Osteocyte (in vitro differentiated cells): ENCODE data around the gene PDGFA. TPM values are rescaled to one million over a fixed set of nuclear protein-coding genes. Genes with fewer than 3 reads are reported as not detected.

Experiments
- DNase-seq: peaks from one replicate; pipeline ENCODE4 v3.0.0; 2021; ENCODE audit warnings: mixed read lengths; ENCODE audit not compliant: unreplicated experiment; ENCODE audit errors: extremely low spot score
- H3K27ac Mint-ChIP-seq: one replicate; pipeline ENCODE4 v1.8.0; 2021; ENCODE audit warnings: mild to moderate bottlenecking, mixed read lengths; ENCODE audit not compliant: unreplicated experiment
- H3K27me3 Mint-ChIP-seq: one replicate; pipeline ENCODE4 v1.8.0; 2021; ENCODE audit warnings: mixed read lengths; ENCODE audit not compliant: unreplicated experiment
- H3K36me3 Mint-ChIP-seq: one replicate; pipeline ENCODE4 v1.8.0; 2021; ENCODE audit warnings: mixed read lengths; ENCODE audit not compliant: unreplicated experiment
- H3K4me1 Mint-ChIP-seq: one replicate; pipeline ENCODE4 v1.8.0; 2021; ENCODE audit warnings: mixed read lengths; ENCODE audit not compliant: unreplicated experiment
- H3K4me3 Mint-ChIP-seq: one replicate; pipeline ENCODE4 v1.8.0; 2021; ENCODE audit warnings: mild to moderate bottlenecking, moderate library complexity, mixed read lengths; ENCODE audit not compliant: unreplicated experiment
- H3K9me3 Mint-ChIP-seq: one replicate; pipeline ENCODE4 v1.8.0; 2021; ENCODE audit warnings: mixed read lengths; ENCODE audit not compliant: unreplicated experiment
- CTCF ChIP-seq: fragments of 200-600 bp; sonication (generic); IDR thresholded peaks from 2 replicates; pipeline ENCODE4 v1.5.0; 2021; ENCODE audit warnings: antibody characterized with exemption, mild to moderate bottlenecking, moderate library complexity
- total RNA-seq: library from RNA; stranded (reverse); gene quantifications from 2 replicates; pipeline ENCODE4 v1.2.1, GENCODE V29; 2021

PDGFA gene
- total RNA-seq, 1 donor from 2014 or later: 93.6 TPM

GRCh38 chr7:561631-562373, 42.2 kb upstream of the PDGFA start:
- H3K9me3 Mint-ChIP-seq: no peaks in the 10 kb centered on the region
- H3K36me3 Mint-ChIP-seq: no peaks in the 10 kb centered on the region
- no peak overlapping the region for H3K4me3 Mint-ChIP-seq

GRCh38 chr7:560966-561630, 41.5 kb upstream of the PDGFA start:
- H3K36me3 Mint-ChIP-seq: no peaks in the 10 kb centered on the region
- DNase-seq: no peak
- TF ChIP-seq CTCF: no peak
- no peak overlapping the region for H3K27ac Mint-ChIP-seq
- no peak overlapping the region for H3K4me3 Mint-ChIP-seq
- H3K9me3 Mint-ChIP-seq: no peaks in the 10 kb centered on the region
- peaks cover 4% of the 10 kb centered on the region for H3K4me1 Mint-ChIP-seq
- H3K27me3 Mint-ChIP-seq: no peaks in the 10 kb centered on the region

More at GRCh38 chr7:561631-562373, 42.2 kb upstream of the PDGFA start:
- DNase-seq: no peak
- Mint-ChIP-seq H3K27ac (no peak overlapping the region), H3K27me3 (no peaks in the 10 kb centered on the region), H3K4me1 (peaks cover 4% of the 10 kb centered on the region)
- TF ChIP-seq CTCF: no peak

GRCh38 chr7:559396-559705, 39.7 kb upstream of the PDGFA start:
- H3K27me3 Mint-ChIP-seq: no peaks in the 10 kb centered on the region
- no peak overlapping the region for H3K27ac Mint-ChIP-seq
- H3K4me3 Mint-ChIP-seq: no peak overlapping the region
- TF ChIP-seq CTCF: no peak
- DNase-seq: no peak
- H3K36me3 Mint-ChIP-seq: no peaks in the 10 kb centered on the region
- H3K4me1 Mint-ChIP-seq: peaks cover 4% of the 10 kb centered on the region
- H3K9me3 Mint-ChIP-seq: no peaks in the 10 kb centered on the region

GRCh38 chr7:557558-557881, 37.9 kb upstream of the PDGFA start:
- Mint-ChIP-seq H3K9me3 (no peaks in the 10 kb centered on the region), H3K27ac (no peak overlapping the region), H3K36me3 (no peaks in the 10 kb centered on the region), H3K4me3 (no peak overlapping the region), H3K27me3 (no peaks in the 10 kb centered on the region), H3K4me1 (peaks cover 1% of the 10 kb centered on the region)
- no peak for DNase-seq
- TF ChIP-seq CTCF: no peak

- no peaks in the 10 kb centered on the region for H3K36me3 Mint-ChIP-seq
- no peak overlapping the region for H3K27ac Mint-ChIP-seq
- DNase-seq: no peak
- H3K4me1 Mint-ChIP-seq: no peaks in the 10 kb centered on the region
- no peaks in the 10 kb centered on the region for H3K27me3 Mint-ChIP-seq
- H3K9me3 Mint-ChIP-seq: no peaks in the 10 kb centered on the region
- no peak overlapping the region for H3K4me3 Mint-ChIP-seq
- no peak for TF ChIP-seq CTCF
Observed at GRCh38 chr7:556837-557557, 37.4 kb upstream of the PDGFA start.
